ENCODE results near the gene NPL. TPM values are rescaled to one million over a fixed set of nuclear protein-coding genes. Genes with fewer than 3 reads are reported as not detected.

The NPL gene
- total and polyA plus RNA-seq, 2 of the 13 experiments (the other 11 are each of a cell fraction or from before 2014, with no cell fraction given), result 0.03 to 0.04 TPM

DNA sequence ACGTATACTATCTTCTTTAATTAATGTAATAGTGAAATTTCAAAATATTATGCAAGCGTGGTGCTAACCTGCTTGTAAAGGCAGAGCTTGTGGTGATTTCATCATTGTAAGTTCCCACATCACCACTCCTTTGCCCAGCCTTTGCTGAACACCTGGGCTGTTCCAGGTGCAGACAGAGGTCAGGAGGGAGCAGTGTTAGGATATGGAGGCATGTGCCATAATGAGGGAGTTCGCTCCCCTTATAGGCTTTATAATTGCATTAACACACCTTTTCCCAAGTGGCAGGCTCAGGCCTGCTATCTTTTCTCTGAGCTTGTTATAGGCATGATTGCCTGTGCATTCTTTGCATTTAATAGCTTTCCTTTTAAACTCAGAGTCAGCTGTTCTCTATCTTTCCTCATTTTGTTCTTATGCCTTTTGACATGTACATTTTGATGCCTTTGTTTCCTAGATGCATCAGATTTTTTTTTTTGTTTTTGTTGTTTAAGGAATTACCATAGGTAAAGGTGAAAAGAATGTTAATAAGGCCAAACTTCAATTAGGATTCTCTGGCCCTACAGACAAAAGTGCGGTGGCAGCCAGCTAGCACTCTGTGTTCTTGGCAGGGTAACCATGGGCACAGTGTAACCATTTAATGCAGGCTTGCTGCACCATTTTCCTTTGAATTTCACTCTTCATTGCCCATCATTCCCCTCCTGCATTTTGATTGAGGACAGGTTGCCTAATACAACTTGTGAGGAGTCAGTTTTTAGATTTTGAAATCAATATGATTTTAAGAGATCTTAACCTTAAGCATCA lies 12.6 kb downstream of the NPL start:
- ChIA-PET CTCF (ENCODE audit: low intra/inter-chr PET ratio, low total read pairs) (no interaction called here), POLR2A (no interaction called here)
- FAIRE-seq (no peak), ATAC-seq (no peak), DNase-seq (ENCODE audit: low spot score) (no peak)
- H3K4me2 ChIP-seq (ENCODE audit: low read depth, low read length), result no peak overlapping the region
- H3K79me2 ChIP-seq (ENCODE audit: insufficient read depth, low read length), result no peaks in the 10 kb centered on the region
- intact Hi-C loops (cut with micrococcal nuclease; ENCODE audit: unreplicated experiment) (no loop called here), in situ Hi-C loops (cut with HindIII; ENCODE audit: extremely low pct_ligation_motif_present, low pct_unique_long_range_greater_than_20kb) (no loop called here)
- H3K27ac ChIP-seq (ENCODE audit: extremely low read length, insufficient read depth, low read length), result no peak overlapping the region
- TF ChIP-seq, protein P1, sequence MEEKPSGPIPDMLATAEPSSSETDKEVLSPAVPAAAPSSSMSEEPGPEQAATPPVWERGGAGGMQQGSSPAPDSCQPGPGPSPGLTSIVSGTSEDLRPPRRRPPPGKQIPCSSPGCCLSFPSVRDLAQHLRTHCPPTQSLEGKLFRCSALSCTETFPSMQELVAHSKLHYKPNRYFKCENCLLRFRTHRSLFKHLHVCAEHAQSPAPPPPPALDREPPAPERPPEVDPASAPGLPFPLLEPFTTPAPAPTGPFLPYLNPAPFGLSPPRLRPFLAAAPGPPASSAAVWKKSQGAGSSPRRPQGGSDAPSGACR (CRISPR knock-in tag; IDR thresholded peaks at IDR 0.05), result no peak
- TF ChIP-seq ZNF850 (CRISPR knock-in tag; conservative IDR thresholded peaks at IDR 0.05) (no peak), ZNF510 (CRISPR knock-in tag; IDR thresholded peaks at IDR 0.05; ENCODE audit: low read depth) (no peak), ZNF260 (CRISPR knock-in tag; IDR thresholded peaks at IDR 0.05; ENCODE audit: borderline replicate concordance, low read depth) (no peak)
- H3K27me3 ChIP-seq (ENCODE audit: control insufficient read depth in 1 of 2, insufficient read depth in 2 of 2, low read length in 2 of 2), result peaks cover 1% of the 10 kb centered on the region in 2 experiments; a peak in 2 of 5 replicates
- H2AFZ ChIP-seq (ENCODE audit: low read length), result no peak overlapping the region
- BruUV-seq (replicated peaks), result no TSS peak
- no peaks in the 10 kb centered on the region for H3K9me3 ChIP-seq (ENCODE audit: low read length)
- H3K4me1 ChIP-seq (ENCODE audit: insufficient read depth, low read length), result no peaks in the 10 kb centered on the region
- H4K20me1 ChIP-seq (ENCODE audit: insufficient read depth, low read length), result no peaks in the 10 kb centered on the region
- H3K36me3 ChIP-seq (replicated peaks in 1 of 2; ENCODE audit: control insufficient read depth in 1 of 2, insufficient read depth in 2 of 2, low read length in 2 of 2), result no peaks in the 10 kb centered on the region
- no peak overlapping the region for H3K4me3 ChIP-seq (replicated peaks in 1 of 3; ENCODE audit: insufficient read depth in 1 of 3, low read depth in 2 of 3, low read length in 3 of 3)
- 6% methylated on average over 4 of the region's 4 CpGs for WGBS (ENCODE audit: low lambda C conversion rate)
- H3K9ac ChIP-seq (ENCODE audit: insufficient read depth, low read depth, low read length), result no peak overlapping the region

- no peaks in the 10 kb centered on the region for H3K4me1 ChIP-seq (ENCODE audit: insufficient read depth, low read length)
- no peak overlapping the region for H2AFZ ChIP-seq (ENCODE audit: low read length)
- no peak overlapping the region for H3K4me2 ChIP-seq (ENCODE audit: low read depth, low read length)
- H3K36me3 ChIP-seq (replicated peaks in 1 of 2; ENCODE audit: control insufficient read depth in 1 of 2, insufficient read depth in 2 of 2, low read length in 2 of 2), result no peaks in the 10 kb centered on the region
- intact Hi-C loops (cut with micrococcal nuclease; ENCODE audit: unreplicated experiment) (no loop called here), in situ Hi-C loops (cut with HindIII; ENCODE audit: extremely low pct_ligation_motif_present, low pct_unique_long_range_greater_than_20kb) (no loop called here)
- no TSS peak for BruUV-seq (replicated peaks)
- H3K4me3 ChIP-seq (replicated peaks in 1 of 3; ENCODE audit: insufficient read depth in 1 of 3, low read depth in 2 of 3, low read length in 3 of 3), result no peak overlapping the region
- no peak overlapping the region for H3K9ac ChIP-seq (ENCODE audit: insufficient read depth, low read depth, low read length)
- no peak for ATAC-seq
- peaks cover 0 to 1% of the 10 kb centered on the region in 2 experiments; a peak in 2 of 5 replicates for H3K27me3 ChIP-seq (ENCODE audit: control insufficient read depth in 1 of 2, insufficient read depth in 2 of 2, low read length in 2 of 2)
- no peaks in the 10 kb centered on the region for H4K20me1 ChIP-seq (ENCODE audit: insufficient read depth, low read length)
- WGBS (ENCODE audit: low lambda C conversion rate), result 0% methylated on average over 1 of the region's 1 CpG
- H3K27ac ChIP-seq (ENCODE audit: extremely low read length, insufficient read depth, low read length), result no peak overlapping the region
- no peaks in the 10 kb centered on the region for H3K9me3 ChIP-seq (ENCODE audit: low read length)
- DNase-seq (ENCODE audit: low spot score), result no peak
- POLR2A ChIA-PET, result no interaction called here
- no peaks in the 10 kb centered on the region for H3K79me2 ChIP-seq (ENCODE audit: insufficient read depth, low read length)
- CTCF ChIA-PET (ENCODE audit: low intra/inter-chr PET ratio, low total read pairs), result no interaction called here
- FAIRE-seq, result no peak
- TF ChIP-seq ZNF142 (CRISPR knock-in tag; IDR thresholded peaks at IDR 0.05) (no peak), THAP11 (CRISPR knock-in tag; IDR thresholded peaks at IDR 0.05) (no peak), HMG20A (CRISPR knock-in tag; IDR thresholded peaks at IDR 0.05; ENCODE audit: borderline replicate concordance) (no peak), ZFY (CRISPR knock-in tag; IDR thresholded peaks at IDR 0.05) (no peak)
- TF ChIP-seq, protein P2, sequence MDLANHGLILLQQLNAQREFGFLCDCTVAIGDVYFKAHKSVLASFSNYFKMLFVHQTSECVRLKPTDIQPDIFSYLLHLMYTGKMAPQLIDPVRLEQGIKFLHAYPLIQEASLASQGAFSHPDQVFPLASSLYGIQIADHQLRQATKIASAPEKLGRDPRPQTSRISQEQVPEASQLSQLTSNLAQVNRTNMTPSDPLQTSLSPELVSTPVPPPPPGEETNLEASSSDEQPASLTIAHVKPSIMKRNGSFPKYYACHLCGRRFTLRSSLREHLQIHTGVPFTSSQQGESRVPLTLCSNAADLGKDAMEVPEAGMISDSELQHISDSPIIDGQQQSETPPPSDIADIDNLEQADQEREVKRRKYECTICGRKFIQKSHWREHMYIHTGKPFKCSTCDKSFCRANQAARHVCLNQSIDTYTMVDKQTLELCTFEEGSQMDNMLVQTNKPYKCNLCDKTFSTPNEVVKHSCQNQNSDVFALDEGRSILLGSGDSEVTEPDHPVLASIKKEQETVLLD (CRISPR knock-in tag; IDR thresholded peaks at IDR 0.05; ENCODE audit: low read depth), result no peak
Measured at GRCh38 chr1:182803846-182804245, 14.3 kb downstream of the NPL start.

All from HepG2 (cell line).